T-helper 1 cell treated with Interleukin-12 subunit alpha and Interleukin-12 subunit beta and Interleukin-4 antibody, amounts not matched to agents 30 ng/mL and 1 ng/mL, for 36 hours (primary cell): ENCODE measurements around the gene ACOX3. TPM values are rescaled to one million over a fixed set of nuclear protein-coding genes. Genes with fewer than 3 reads are reported as not detected.

ENCODE experiments used
- intact Hi-C: fragments of 100-400 bp; cut with micrococcal nuclease; formaldehyde crosslinking; loops from one replicate; pipeline ENCODE4 v1.15.1; 2024
- total RNA-seq: library from RNA; stranded (reverse); gene quantifications from 2 replicates; pipeline ENCODE4 v1.2.3, GENCODE V29; 2022

ACOX3 gene
- total RNA-seq, 1 donor from 2014 or later = 16.5 TPM

DNA sequence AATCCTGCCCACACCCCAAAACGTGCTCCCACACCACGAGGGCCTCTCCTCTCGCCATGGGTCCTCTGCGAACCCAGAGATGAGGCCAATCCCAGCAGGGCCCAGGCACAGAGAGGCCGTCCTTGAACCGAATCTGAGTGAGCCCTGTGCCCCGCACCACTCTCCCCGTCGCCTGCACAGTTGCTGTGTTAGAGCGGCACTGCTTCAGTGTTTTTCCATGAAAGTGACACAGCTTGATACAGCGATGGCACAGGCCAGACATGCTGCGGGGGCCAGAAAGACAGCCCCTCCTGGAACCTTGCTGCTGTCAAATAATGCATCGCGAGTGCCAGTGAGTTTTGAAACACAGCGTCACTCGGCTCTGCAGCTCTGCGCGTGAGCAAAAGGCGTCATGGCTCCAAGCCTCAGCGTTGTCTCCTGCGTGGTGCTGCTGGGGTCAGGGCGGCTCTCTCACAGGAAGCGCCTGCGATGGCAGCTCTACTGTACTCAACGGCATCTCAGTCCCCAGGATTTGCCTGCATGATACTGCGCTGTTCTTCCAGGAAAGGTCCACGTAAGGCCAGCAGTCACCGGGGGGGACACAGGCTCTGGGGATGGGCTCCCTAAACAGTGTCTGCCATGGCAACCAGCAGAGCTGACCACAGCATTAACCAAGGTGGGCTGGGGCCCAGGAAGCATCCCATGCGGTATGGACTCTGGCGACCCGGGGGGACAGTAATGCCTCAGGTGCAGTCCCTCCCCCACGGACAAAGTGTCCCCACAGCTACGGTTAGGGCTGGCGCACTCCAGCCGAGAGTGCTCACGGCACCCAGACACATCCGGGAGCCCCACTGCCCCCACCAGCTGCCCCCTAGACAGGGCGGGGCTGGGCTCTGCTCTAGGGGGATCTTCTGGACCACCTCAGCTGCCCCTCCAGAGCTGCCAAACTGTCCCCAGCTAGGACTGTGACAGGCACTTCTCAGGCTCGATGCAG is 63.1 kb downstream of the ACOX3 start:
- intact Hi-C loops = no loop called here

DNA sequence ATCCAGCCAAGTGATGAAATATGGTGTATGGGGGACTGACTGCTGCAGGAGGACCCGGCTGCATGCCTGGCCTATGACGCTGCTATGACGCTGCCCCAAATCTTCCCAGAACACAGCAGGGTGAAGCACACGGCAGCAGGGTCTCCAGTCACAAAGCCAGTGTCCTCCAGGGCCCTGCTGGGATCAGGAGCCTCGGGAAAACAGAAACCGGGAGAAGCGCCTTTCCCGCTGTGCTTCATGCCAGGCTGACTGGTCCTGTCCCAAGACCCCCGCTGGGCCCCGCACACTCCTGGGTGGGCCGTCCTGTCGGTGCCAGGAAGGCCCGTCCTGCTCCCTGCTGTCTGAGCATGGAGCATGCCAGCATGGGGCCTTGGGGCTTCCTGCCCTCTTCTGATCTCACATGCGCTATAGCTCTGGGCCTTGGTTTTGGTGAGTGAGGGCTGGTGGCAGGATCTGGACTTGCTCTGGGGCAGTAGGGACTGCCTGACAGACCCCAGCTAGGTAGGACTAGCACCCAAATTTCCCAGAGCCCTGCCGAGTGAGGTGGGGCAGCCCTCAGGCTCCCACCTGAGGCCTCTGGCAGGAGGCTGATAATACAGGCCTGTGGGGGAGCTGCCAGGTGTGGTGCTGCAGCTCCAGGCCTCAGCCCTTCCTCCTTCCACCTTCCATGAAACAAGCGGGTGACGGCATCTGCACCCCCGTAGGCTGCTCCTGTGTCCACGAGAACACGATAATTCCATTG is 64.0 kb downstream of the ACOX3 start:
- intact Hi-C loops = no loop called here

DNA sequence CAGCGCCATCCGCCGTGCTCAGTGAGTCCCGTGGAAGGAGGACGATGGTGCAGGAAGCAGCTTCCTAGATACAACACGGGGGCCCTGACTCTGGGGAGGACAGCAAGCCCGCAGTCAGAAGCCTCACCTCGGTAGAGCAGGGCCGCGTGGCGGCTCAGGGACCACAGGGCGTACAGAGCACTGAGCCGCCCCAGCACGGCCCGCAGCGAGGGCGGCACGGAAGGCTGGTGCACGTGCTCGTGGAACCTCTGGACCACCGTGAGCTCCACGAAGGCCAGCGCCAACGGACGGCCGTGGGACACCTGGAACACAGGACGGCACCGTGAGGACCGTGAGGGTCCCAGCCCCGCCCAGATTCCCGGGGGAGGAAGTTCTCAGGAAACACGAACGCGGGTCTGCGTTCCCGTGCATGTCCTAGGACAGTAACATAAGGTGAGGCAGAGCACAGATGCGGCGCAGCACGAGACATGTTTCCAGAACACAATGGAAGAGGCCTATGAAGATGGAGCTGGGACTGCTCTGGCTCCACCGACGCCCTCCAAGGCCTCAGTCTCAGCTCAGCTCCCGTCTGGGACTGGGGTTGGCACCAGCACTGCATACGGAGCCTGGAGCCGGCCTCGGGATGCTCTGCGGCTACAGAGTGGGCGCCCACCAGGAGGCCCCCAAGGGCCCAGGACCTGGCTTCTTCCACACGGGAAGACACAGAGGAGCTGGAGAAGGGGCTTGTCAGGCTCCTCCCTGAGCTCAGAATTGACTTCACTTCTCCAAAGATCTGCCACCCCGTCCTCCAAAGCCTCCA is 65.5 kb downstream of the ACOX3 start:
- intact Hi-C loops = no loop called here

DNA sequence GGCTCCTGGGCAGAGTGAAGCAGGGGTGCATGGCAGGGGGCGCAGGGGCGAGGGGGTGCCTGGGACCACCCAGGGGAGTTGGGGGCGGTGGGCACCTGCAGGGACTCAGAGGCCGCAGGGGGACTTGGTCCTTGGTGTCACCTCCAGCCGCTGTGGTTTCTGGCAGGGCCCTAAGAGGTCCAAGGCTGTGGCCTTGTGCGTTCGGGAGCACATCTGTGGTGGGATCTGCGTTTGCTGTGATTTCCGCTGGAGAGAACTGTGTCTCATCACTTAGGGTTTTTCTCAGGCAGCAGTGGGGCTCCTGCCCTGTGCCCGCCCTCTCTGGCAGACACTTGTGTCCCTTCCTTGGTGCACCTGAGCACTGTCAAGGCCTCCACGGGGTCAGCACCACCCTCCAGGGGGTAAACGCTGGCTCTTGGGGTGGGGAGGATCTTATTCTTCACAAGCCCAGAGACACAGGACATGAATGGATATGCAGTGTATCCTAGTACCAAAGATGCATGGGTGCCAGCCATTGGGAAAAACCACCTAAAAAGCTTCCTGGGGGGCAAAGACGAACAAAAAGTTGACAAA is 66.5 kb downstream of the ACOX3 start:
- intact Hi-C loops = no loop called here

DNA sequence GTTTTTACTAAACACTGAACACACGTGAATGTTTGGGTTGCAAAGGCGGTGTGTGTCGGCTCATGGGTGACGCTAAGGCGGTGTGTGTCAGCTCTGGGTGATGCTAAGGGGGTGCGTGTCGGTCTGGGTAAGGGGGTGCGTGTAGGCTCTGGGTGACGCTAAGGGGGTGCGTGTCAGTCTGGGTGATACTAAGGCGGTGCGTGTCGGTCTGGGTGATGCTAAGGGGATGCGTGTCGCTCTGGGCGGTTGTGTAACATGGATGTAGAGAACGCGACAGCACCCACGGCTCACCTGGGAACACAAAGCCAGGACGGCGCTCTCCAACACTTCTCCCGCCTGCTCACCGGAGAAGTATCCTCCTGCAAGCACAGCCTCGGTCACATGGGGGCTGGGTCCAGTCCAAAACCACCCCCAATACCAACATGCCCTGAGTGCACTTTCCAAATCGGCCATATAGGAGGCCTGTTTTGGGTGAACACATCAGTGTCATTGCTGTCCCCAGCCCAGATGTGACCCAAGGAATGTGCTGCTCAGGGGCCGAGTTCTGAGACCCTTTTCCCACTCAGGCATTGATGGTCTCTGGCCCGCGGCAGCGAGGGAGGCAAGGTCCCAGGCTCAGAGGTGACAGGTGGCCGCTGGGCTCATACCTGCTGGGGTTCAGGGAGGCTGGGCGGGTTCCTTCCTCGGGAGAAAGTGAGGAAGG is 67.1 kb downstream of the ACOX3 start:
- intact Hi-C loops = no loop called here

DNA sequence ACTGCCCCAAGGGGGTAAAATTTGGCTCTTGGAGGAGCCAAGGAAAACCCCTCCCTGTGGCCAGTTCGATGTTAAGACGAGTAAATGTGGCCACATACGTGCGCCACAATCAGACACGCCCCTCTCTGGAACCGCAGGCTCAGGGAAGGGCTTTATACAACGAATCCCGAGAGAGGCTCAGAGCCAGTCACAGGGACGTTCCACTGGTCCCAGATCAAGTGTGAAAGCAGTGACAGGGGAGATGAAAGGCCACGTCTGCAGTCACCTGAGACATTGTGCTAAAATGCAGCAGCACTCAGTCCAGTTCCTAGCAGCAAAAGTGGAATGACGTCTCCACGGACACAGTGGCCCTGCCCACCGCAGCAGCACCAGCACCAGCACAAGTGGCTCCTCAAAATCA is 68.0 kb downstream of the ACOX3 start:
- intact Hi-C loops = no loop called here

DNA sequence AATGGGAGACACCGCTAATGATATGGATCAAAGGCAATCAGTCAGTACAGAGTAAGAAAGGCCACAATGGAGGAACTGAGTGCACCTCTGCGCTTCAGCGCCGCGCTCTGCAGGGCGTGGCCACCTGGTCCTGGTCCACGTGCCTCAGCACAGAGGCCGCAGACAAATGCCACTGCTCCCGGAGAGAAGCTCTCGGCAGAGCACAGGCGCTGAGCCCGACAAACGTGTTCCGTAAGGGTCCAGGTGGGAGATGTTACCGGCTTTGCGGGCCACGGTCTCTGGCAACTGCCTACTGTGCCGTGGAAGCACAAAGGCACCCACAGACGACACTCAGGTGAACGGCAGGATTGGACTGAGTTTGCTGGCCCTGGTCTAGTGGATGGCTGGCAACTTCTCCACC is 68.9 kb downstream of the ACOX3 start:
- intact Hi-C loops = no loop called here

DNA sequence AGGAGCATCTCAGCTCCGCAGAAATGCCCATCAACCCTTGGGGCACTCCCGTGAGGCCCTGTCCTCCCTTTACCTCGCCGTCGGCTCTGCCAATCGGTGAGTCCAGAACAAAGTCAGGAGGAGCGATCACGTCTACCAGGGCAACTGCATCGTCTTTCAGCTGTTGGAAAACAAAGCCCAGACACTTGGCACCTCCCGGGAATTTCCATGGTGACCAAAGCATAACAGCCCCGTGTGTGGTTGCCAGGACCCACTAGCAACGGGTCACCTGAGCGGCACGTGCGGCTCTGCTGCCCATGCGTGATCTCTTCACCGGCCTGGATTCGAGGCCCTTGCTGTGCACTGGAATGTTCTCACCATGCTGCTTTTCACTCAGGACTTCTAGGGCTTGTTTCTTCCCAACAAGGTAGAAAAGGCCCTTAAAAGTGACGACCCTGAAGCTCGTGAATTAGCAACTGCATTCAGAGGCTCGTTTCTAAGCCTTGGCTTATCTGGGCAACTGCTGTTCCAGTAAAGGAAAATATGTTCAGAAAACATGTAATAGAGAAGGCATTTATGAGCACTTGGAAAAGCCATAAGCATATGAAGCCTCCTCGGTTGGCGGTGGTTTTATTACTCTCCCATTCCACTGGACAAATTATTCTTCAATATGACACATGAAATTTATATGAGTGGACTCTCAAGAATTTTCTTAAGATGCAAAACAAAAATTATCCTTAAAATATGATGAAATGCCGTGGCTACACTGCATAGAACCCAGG is 69.5 kb downstream of the ACOX3 start:
- intact Hi-C loops = no loop called here

DNA sequence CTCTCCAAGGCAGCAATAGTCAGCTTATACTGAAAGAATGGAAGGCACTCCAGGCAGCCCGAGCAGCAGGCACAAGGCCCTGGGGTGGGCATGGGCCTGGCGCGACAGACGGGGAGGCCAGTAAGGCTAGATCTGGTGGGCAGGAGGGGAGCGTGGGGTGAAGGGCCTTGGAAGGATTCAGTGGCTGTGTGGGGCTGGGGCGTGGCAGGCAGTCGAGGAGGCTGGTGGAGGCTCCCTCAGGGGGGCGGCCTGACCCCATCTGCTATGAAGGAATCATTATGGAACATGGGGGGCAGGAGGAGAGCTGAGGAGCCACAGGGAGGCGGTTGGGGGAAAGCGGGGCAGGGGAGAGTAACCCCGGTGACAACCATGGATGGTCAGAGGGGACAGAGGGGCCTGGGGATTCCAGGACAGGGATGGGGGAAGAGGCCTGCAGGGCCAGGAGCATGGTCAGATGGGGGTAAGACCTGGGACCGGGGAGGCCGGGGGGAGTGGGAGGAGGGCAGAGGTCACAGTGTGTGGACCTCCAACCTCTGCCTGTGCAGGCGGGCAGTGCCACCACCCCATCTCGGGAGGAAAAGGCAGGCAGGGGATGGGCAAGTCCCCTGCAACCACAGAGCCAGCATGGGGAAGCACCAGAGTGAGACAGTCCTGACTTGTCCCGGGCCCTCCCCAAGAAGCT is 70.3 kb downstream of the ACOX3 start:
- intact Hi-C loops = no loop called here

DNA sequence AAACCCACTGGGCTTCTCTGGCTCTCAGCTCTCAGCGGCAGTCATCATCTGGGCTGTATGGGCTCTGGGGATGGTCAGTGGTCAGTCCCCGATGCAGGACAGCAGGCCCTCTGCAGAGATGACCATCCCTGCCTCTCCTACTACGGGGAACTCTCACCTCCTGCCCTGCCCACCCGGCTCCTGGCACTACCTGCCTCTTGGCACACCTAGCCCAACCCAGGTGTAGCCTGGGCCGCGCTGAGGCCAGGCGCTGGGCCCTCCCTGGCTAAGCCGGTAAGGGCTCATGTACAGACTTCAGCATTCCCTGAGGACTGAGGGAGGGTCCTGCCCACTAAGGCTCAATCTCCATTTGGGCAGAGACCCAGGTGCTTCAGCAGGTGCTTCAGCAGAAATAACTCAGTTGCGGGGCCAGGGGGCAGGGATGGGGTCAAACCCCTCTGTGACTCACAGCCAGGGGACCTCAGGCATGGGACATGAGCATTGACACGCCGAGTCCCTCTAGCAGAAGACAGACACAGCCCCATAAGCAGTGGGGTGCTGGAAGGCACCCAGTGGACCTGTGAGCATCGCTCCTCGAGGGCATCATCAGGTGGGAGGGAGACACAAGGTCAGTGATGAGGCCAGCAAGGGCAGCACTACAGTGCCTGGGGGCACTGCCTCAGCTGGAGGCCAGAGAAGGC is 71.0 kb downstream of the ACOX3 start:
- intact Hi-C loops = no loop called here

DNA sequence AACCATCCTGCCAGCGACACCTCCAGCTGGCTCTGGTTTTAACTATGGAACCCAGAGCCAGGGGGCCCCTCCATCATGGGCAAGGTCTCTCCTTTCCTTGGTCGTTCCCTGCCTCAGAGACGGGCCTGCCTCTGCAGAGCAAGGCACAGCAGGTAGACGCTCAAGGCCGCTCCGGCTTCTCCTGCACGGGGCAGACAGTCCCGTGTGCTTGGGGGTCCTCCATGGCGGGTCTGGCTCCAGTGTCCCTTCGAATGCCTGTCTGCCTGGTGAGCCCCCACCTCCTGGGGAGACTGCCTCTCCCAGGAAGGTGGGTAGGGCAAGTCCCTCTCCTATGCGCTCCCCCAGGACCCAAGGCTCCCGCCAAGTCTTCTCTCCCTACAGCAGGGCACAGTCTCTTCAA is 71.5 kb downstream of the ACOX3 start:
- intact Hi-C loops = no loop called here

DNA sequence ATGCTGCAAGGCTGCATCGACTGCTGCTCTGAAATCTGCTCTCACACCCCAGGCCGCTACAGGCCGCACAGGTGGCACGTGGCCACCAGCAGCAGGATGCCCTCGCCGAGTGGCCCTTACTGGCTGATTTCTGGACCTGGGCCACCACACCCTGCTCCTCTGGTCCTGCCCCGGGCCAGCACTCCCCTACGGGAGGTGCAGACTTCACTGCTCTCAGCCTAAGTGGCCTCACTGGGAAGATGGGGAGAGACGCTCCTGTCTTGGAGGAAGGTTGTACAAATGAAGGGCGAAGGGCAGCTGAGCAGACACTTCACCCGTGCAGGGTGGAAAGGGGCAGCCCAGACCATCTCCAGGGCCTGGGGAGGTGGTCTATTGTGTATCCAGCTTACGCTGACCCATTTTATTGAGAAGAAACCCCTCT is 72.5 kb downstream of the ACOX3 start:
- intact Hi-C loops = no loop called here

DNA sequence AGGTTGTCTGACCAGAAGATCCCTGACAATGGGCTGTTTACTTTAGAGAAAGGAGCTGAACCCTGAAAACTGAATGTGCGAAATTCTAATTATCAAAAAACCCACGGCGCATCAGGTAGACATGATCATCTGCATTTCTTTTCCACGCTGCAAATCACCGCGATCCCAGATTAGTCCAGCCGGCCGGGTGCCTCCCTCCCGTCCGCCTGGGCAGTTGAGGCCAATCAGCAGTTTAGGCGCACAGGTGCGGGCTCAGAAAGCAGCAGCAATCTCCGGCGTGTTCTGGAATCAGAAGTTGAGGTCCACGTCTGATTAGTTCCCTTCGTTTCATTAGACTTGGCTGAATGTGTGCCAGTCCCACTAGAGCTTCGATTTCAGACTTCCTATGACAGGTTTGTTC is 73.9 kb downstream of the ACOX3 start:
- intact Hi-C loops = no loop called here

DNA sequence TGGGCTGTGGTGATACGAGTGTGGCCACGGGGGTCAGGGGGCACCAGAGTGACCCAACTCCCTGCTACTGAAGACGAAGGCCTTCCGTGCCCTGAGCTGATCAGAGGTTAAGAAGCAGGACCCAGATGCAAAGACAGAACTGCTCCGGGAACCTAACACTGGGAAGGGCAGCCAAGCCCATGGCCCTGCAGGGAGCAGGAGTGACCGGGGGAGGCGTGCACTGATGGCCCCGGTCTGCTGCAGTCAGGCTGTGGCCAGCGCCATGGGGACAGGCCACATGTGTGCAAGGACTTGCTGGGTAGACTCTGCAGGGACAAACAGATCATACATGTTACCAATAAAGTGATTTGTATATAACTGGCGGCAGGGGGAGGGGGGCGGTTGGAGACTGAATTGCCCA is 74.6 kb downstream of the ACOX3 start:
- intact Hi-C loops = no loop called here

DNA sequence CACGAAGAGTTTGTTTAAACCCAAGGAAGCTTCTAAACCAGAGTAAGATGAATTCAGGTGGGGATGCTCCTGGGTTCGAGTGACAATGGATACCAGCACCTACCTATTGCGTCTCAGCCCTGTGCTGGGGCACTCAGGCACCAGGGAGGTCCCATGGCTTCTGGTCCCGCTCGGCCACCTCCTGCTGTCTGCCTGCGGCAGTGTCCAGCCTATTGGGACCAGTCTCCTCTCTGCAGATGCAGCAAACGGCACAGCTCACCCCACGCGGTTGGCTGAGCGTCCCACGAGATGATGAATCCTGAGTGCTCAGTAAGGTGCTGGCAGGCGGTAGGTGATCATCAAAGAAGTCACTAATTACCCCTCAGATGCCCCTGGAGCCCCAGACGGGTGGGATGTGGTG is 75.2 kb downstream of the ACOX3 start:
- intact Hi-C loops = no loop called here

DNA sequence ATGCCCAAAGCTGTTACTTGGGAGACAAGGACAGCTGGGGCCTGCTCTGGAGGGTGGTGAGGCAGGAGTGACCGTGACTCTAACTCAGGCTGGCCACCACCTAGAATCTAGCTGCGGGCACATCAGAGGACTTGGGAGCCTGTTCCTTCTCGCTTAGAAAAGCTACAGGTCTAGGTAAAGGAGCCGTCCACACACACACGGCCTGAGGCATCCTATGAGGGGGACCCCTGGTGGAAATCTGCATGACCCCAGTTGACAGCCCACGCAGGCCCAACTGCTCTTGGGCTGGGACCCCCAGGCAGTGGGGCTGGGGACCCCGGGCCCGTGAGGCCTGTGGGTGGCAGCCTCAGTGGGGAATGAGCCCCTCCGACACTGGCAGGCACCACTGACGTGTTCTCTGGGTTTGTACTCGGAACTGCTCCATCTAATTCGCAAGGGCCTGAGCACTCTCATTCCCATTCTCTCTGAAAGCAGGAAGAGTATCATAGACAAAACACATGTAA is 75.6 kb downstream of the ACOX3 start:
- intact Hi-C loops = no loop called here

DNA sequence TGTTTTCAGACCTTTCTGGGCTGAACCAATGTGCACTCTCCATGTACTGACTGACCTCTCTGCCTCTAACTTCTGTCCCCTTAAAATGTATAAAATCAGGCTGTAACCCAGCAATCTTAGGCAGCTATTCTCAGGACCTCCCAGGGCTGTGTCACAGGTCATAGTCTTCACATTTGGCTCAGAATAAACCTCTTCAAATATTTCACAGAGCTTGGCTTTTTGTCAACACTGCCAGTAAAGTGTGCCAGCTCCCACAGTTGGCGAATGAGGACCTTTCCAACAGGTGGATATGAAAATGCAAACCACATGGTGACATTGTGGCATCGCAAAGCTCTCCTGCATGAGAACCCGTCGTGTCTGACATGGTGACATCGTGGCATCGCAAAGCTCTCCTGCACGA is 76.4 kb downstream of the ACOX3 start:
- intact Hi-C loops = no loop called here

DNA sequence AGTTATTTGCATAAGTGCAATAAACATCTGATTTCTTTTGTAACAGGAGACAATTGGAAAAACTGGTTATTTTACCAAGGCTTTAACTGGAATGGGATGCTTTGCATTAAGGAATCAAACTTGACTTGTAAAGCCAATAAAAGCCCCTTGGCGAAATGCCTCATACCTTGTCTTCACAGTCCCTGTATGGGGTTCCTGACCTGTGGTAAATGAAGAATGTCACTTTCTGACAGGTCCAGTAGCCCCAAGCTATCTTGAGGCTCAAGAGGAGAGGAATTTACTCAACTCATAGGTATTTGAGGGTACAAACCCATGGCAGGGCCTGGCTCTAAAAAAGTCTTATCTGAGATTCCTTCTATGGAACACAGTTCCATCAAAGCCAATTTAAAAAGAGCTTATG is 78.0 kb downstream of the ACOX3 start:
- intact Hi-C loops = no loop called here

DNA sequence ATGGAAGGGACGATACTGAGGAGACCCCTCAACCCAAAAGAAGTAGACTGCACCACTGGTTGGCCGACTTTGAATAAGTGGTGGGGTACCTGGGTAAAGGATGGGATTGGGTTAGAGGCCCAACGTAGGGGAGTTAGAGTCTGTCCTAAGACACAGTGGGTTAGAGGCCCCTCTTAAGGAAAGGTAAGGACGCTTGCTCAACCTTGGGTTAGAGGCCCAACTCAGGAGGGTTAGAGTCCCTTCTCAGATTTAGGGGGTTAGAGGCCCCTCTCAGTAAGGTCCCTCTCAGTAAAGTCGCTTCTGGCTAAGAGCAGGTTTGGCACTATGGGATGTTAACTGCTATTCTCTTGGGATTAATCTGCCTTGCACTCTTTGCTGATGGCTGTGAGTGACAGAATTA is 81.3 kb downstream of the ACOX3 start:
- intact Hi-C loops = no loop called here
